Fibroblast of lung (primary cell): ENCODE results near the gene PSMD9.

Experiments used
- CTCF ChIP-seq, 2 donors: IDR thresholded peaks in 1 of 2; conservative IDR thresholded peaks in 1 of 2; 1 replicate in 1 of 2; 2 replicates in 1 of 2; pipeline ENCODE4 v1.5.1; 2011 to 2012; ENCODE audit warnings: low read length in 2 of 2, control low read depth in 1 of 2, inconsistent platforms in 1 of 2, low read depth in 1 of 2, mild to moderate bottlenecking in 1 of 2
- EZH2 ChIP-seq: IDR thresholded peaks from 2 replicates; pipeline ENCODE4 v1.5.1; 2012; ENCODE audit warnings: low read length, control low read depth, mild to moderate bottlenecking; ENCODE audit errors: missing control alignments

- no peak for TF ChIP-seq CTCF (conservative IDR thresholded peaks at IDR 0.05 in 1 of 2, IDR thresholded peaks at IDR 0.05 in 1 of 2; ENCODE audit: low read depth in 1 of 2, low read length in 2 of 2)
- TF ChIP-seq EZH2, result no peak
These were observed 74.9 kb downstream of the PSMD9 start for GRCh38 chr12:121963341-121964018.
